Right kidney (tissue), 1 donor: ENCODE results near the gene SMARCB1.

Source experiments
- DNase-seq: peaks from one replicate; pipeline ENCODE4 v3.0.0-alpha.2; 2016

The SMARCB1 gene

DNA sequence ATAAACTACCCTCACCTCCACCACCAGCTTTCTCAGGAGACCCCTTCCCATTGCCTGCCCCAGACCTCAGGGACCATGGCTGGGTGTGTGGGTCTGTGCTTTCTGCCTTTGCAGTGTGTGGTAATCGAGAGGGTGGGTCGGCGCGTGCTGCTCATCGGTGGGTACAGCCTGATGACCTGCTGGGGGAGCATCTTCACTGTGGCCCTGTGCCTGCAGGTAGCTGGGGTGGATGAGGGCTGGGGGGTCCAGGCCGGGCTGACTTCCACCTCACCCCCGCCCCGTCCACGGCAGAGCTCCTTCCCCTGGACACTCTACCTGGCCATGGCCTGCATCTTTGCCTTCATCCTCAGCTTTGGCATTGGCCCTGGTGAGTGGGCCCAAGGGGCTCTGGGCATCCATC is 96.9 kb downstream of the SMARCB1 start:
- DNase-seq: no peak

DNA sequence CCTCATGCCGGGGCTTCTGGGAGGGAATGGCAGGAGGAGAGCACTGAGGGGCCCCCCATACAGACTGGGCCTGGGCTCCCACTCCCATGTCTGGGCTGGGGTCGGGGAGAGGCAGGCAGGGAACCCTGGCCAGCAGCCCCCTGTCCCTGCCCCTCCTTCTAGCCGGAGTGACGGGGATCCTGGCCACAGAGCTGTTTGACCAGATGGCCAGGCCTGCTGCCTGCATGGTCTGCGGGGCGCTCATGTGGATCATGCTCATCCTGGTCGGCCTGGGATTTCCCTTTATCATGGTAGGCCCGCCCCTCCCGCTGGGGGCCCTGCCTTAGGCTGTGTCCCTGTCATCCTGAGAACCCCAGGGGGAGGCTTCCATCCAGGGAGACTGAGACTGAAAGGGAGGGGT is 97.4 kb downstream of the SMARCB1 start:
- DNase-seq: no peak
